H1 (cell line): Measurements from ENCODE around the gene SCAPER.

Experiments used
- ATF2 ChIP-seq: IDR thresholded peaks from 2 replicates; pipeline ENCODE4 v1.6.1; 2012; ENCODE audit warnings: low read length, inconsistent platforms
- ATF3 ChIP-seq: IDR thresholded peaks from 2 replicates; pipeline ENCODE4 v1.6.1; 2011; ENCODE audit warnings: low read depth, mild to moderate bottlenecking, low read length; ENCODE audit not compliant: insufficient read depth
- BCL11A ChIP-seq, 2 experiments: IDR thresholded peaks; one replicate each; pipeline ENCODE4 v1.6.1; 2011; ENCODE audit warnings: low read depth in 2 of 2, low read length in 2 of 2, mild to moderate bottlenecking in 2 of 2
- CBX5 ChIP-seq: fragments of 300-800, 300-1000 bp; sonication (generic); IDR thresholded peaks from 2 replicates; pipeline ENCODE4 v1.7.1; 2016; ENCODE audit warnings: antibody characterized with exemption, low read length, low read depth
- CEBPB ChIP-seq: IDR thresholded peaks from 2 replicates; pipeline ENCODE4 v1.6.1; 2012; ENCODE audit warnings: low read depth, low read length
- CHD2 ChIP-seq: IDR thresholded peaks from 2 replicates; pipeline ENCODE4 v1.6.1; 2012; ENCODE audit warnings: low read length, improper control_type of control experiment
- CTCF ChIP-seq, 3 experiments: IDR thresholded peaks; 1 replicate in 2 of 3; 2 replicates in 1 of 3; pipeline versions ENCODE4 v1.5.1 to v1.6.1; 2011; ENCODE audit warnings: low read length in 3 of 3, mild to moderate bottlenecking in 3 of 3, inconsistent platforms in 2 of 3, low read depth in 1 of 3, moderate library complexity in 1 of 3; ENCODE audit not compliant: insufficient read depth in 1 of 3; ENCODE audit errors: control extremely low read depth in 1 of 3
- EZH2 ChIP-seq: fragments of 200-600 bp; sonication (generic); IDR thresholded peaks from 2 replicates; pipeline ENCODE4 v1.7.1; 2012; ENCODE audit warnings: low read depth, mild to moderate bottlenecking, moderate library complexity, low read length, inconsistent platforms; ENCODE audit not compliant: severe bottlenecking
- GABPA ChIP-seq: IDR thresholded peaks from 2 replicates; pipeline ENCODE4 v1.6.1; 2011; ENCODE audit warnings: mild to moderate bottlenecking, low read length, moderate library complexity, borderline replicate concordance; ENCODE audit not compliant: insufficient read depth
- POLR2A ChIP-seq, 2 experiments: IDR thresholded peaks; 1 replicate in 1 of 2; 2 replicates in 1 of 2; pipeline ENCODE4 v1.6.1; 2011; ENCODE audit warnings: low read depth in 2 of 2, low read length in 2 of 2, mild to moderate bottlenecking in 2 of 2; ENCODE audit errors: control extremely low read depth in 1 of 2
- POU5F1 ChIP-seq: IDR thresholded peaks from 2 replicates; pipeline ENCODE4 v1.6.1; 2011; ENCODE audit warnings: low read depth, mild to moderate bottlenecking, low read length, moderate library complexity
- SRF ChIP-seq: IDR thresholded peaks from 2 replicates; pipeline ENCODE4 v1.6.1; 2011; ENCODE audit warnings: mild to moderate bottlenecking, low read depth, low read length, moderate library complexity
- SUZ12 ChIP-seq: fragments of 200-600 bp; sonication (generic); IDR thresholded peaks from 2 replicates; pipeline ENCODE4 v1.6.1; 2012; ENCODE audit warnings: mild to moderate bottlenecking, inconsistent platforms, low read length, moderate library complexity, mixed read lengths
- TEAD4 ChIP-seq: IDR thresholded peaks from 2 replicates; pipeline ENCODE4 v1.6.1; 2012; ENCODE audit warnings: low read depth, low read length, inconsistent platforms, mixed read lengths

- TF ChIP-seq POLR2A (IDR thresholded peaks at IDR 0.05; ENCODE audit: control extremely low read depth in 1 of 2, low read depth in 2 of 2, low read length in 2 of 2) = no peak
- no peak for TF ChIP-seq CBX5
- no peak for TF ChIP-seq POU5F1
- TF ChIP-seq CTCF (IDR thresholded peaks at IDR 0.05; ENCODE audit: control extremely low read depth in 1 of 3, insufficient read depth in 1 of 3, low read depth in 1 of 3, low read length in 3 of 3) = peak; percentile 24 to 50 (median 43); a peak in 3 of 4 replicates
- TF ChIP-seq ATF2 = no peak
- TF ChIP-seq CEBPB = no peak
- no peak for TF ChIP-seq TEAD4
- TF ChIP-seq SUZ12 = no peak
- no peak for TF ChIP-seq EZH2
- no peak for TF ChIP-seq CHD2
- no peak for TF ChIP-seq GABPA
- no peak for TF ChIP-seq BCL11A (IDR thresholded peaks at IDR 0.05; ENCODE audit: low read depth in 2 of 2, low read length in 2 of 2)
- no peak for TF ChIP-seq ATF3
- no peak for TF ChIP-seq SRF
Observed at GRCh38 chr15:76625267-76625666, 279.9 kb downstream of the SCAPER start.
